ENCODE measurements around the gene YARS1.

GRCh38 chr1:32748926-32749325, 68.2 kb downstream of the YARS1 start:
- TF ChIP-seq ZNF8 (CRISPR knock-in tag; IDR thresholded peaks at IDR 0.05) (no peak), OSR1 (CRISPR knock-in tag; IDR thresholded peaks at IDR 0.05) (no peak), RARB (CRISPR knock-in tag; IDR thresholded peaks at IDR 0.05) (no peak), ZFP3 (CRISPR knock-in tag; IDR thresholded peaks at IDR 0.05) (no peak), ZFP30 (CRISPR knock-in tag; IDR thresholded peaks at IDR 0.05) (no peak), PATZ1 (CRISPR knock-in tag; IDR thresholded peaks at IDR 0.05; ENCODE audit: borderline replicate concordance) (no peak), TSHZ2 (CRISPR knock-in tag; IDR thresholded peaks at IDR 0.05) (no peak), TOX (CRISPR knock-in tag; IDR thresholded peaks at IDR 0.05; ENCODE audit: borderline replicate concordance) (no peak)

Measured in SK-N-SH treated with all-trans-retinoic acid at 6 μM for 48 hours (cell line).